Panc1 (cell line): ENCODE measurements around the gene EFCC1. TPM values are rescaled to one million over a fixed set of nuclear protein-coding genes. Genes with fewer than 3 reads are reported as not detected.

Experiments used
- ATAC-seq: fragments of 200-7000 bp; cut with Tn5 transposase; 2 replicates; pipeline ENCODE4 v1.9.1; 2020; ENCODE audit warnings: mild to moderate bottlenecking, moderate library complexity
- BruUV-seq: library from RNA; stranded (reverse); fragments of 400-500 nt; replicated peaks from 2 replicates; lab custom pipeline; 2021; lab: Mats Ljungman, UMichigan
- CTCF ChIA-PET: fragments of 300-600 bp; sonication (Branson Sonifier 250); formaldehyde crosslinking; loops from one replicate; lab custom pipeline; 2022; ENCODE audit warnings: antibody characterized with exemption; lab: Charles Lee
- POLR2A ChIA-PET: fragments of 300-600 bp; sonication (Branson Sonifier 250); formaldehyde crosslinking; loops from one replicate; lab custom pipeline; 2022; ENCODE audit warnings: antibody characterized with exemption; lab: Charles Lee
- DNase-seq: peaks from one replicate; pipeline ENCODE4 v3.0.0-alpha.2; 2010; ENCODE audit warnings: low read depth, low spot score
- H3K27ac ChIP-seq: 2 replicates; pipeline ENCODE4 v1.5.1; 2011; ENCODE audit warnings: mild to moderate bottlenecking, low read length, inconsistent platforms
- H3K27me3 ChIP-seq: fragments of 200-500 bp; sonication (Bioruptor generic); 2 replicates; pipeline ENCODE4 v1.6.0; 2014; ENCODE audit warnings: low read length, inconsistent platforms; ENCODE audit not compliant: control insufficient read depth, insufficient read depth
- H3K36me3 ChIP-seq: fragments of 200-500 bp; sonication (Bioruptor generic); 2 replicates; pipeline ENCODE4 v1.5.1; 2014; ENCODE audit warnings: inconsistent platforms, mild to moderate bottlenecking, low read length, moderate library complexity; ENCODE audit not compliant: control insufficient read depth, insufficient read depth
- H3K4me1 ChIP-seq: 2 replicates; pipeline ENCODE4 v1.5.1; 2011; ENCODE audit warnings: inconsistent platforms, mild to moderate bottlenecking, low read length, moderate library complexity; ENCODE audit not compliant: control insufficient read depth, insufficient read depth
- H3K4me3 ChIP-seq, 2 experiments: 2 replicates each; pipeline ENCODE4 v1.5.1; 2011 to 2012; ENCODE audit warnings: low read depth in 2 of 2, low read length in 2 of 2, mild to moderate bottlenecking in 2 of 2, inconsistent platforms in 1 of 2, moderate library complexity in 1 of 2
- H3K9me3 ChIP-seq: fragments of 200-500 bp; sonication (Bioruptor generic); 2 replicates; pipeline ENCODE4 v1.5.1; 2014; ENCODE audit warnings: low read depth, mild to moderate bottlenecking, inconsistent platforms, low read length, moderate library complexity; ENCODE audit not compliant: control insufficient read depth, insufficient read depth
- POLR2AphosphoS5 ChIP-seq: IDR thresholded peaks from 2 replicates; pipeline ENCODE4 v1.6.1; 2012; ENCODE audit warnings: mild to moderate bottlenecking, low read depth, low read length, moderate library complexity
- SIN3A ChIP-seq: IDR thresholded peaks from 2 replicates; pipeline ENCODE4 v1.6.1; 2012; ENCODE audit warnings: low read depth, mild to moderate bottlenecking, low read length, moderate library complexity, borderline replicate concordance; ENCODE audit not compliant: insufficient read depth
- TCF7L2 ChIP-seq: IDR thresholded peaks from 2 replicates; pipeline ENCODE4 v1.6.1; 2011; ENCODE audit warnings: mild to moderate bottlenecking, low read depth, low read length, inconsistent platforms
- in situ Hi-C: cut with HindIII; loops from 2 replicates; pipeline ENCODE4 v1.10.0; 2016; ENCODE audit warnings: low sequenced_read_pairs, low pct_unique_long_range_greater_than_20kb
- intact Hi-C: fragments of 100-400 bp; cut with micrococcal nuclease; formaldehyde crosslinking; loops from one replicate; pipeline ENCODE4 v1.10.0; 2022; ENCODE audit not compliant: unreplicated experiment
- total RNA-seq: library from RNA; stranded (reverse); gene quantifications from one replicate; pipeline ENCODE4 v1.2.1, GENCODE V29; 2021; ENCODE audit not compliant: unreplicated experiment
- TF ChIP-seq, protein P1 (sequence below): fragments of 450-650 bp; IDR thresholded peaks from 2 replicates; pipeline ENCODE4 v1.5.1; 2017; ENCODE audit warnings: mild to moderate bottlenecking
- TF ChIP-seq, protein P2 (sequence below), 2 experiments: IDR thresholded peaks; 2 replicates each; pipeline ENCODE4 v1.6.1; 2011 to 2012; ENCODE audit warnings: low read depth in 2 of 2, control low read depth in 1 of 2, low read length in 1 of 2, mild to moderate bottlenecking in 1 of 2, moderate library complexity in 1 of 2; ENCODE audit not compliant: insufficient read depth in 1 of 2

EFCC1 gene
- total RNA-seq, 1 experiment from 2014 or later, result 0.15 TPM

DNA sequence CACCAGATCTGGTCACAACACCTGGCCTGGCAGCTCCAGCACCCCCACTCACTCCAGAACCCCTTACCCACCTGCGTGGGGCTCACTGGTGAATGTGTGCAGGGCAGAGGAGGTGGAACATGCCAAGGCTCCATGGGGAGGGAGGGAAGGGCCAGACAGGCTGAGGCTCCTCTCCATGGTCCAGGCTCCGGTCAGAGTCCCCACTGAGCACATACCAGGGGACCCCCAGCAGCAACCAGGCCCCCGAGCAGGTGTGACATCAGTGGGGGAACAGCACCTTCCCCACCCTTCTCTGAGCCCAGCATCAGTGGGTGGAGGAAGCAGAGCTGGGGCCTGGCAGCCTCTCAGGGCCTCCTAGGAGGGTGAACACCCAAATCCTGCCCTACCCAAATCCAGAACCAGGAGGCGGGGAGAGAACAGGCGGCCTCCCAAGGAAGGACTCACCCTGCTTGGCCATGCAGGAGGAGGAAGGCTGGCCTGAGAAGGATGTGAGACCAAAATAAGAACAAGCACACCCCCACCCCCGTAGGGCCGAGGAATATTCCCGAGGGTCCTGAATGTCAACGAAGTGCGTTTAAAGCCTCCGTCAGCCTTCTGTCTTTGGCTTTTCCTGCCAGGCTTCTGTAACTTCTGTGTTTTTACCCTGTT is 58.3 kb downstream of the EFCC1 start:
- in situ Hi-C loops, result no loop called here
- TF ChIP-seq, protein P1, sequence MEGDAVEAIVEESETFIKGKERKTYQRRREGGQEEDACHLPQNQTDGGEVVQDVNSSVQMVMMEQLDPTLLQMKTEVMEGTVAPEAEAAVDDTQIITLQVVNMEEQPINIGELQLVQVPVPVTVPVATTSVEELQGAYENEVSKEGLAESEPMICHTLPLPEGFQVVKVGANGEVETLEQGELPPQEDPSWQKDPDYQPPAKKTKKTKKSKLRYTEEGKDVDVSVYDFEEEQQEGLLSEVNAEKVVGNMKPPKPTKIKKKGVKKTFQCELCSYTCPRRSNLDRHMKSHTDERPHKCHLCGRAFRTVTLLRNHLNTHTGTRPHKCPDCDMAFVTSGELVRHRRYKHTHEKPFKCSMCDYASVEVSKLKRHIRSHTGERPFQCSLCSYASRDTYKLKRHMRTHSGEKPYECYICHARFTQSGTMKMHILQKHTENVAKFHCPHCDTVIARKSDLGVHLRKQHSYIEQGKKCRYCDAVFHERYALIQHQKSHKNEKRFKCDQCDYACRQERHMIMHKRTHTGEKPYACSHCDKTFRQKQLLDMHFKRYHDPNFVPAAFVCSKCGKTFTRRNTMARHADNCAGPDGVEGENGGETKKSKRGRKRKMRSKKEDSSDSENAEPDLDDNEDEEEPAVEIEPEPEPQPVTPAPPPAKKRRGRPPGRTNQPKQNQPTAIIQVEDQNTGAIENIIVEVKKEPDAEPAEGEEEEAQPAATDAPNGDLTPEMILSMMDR, result no peak

DNA sequence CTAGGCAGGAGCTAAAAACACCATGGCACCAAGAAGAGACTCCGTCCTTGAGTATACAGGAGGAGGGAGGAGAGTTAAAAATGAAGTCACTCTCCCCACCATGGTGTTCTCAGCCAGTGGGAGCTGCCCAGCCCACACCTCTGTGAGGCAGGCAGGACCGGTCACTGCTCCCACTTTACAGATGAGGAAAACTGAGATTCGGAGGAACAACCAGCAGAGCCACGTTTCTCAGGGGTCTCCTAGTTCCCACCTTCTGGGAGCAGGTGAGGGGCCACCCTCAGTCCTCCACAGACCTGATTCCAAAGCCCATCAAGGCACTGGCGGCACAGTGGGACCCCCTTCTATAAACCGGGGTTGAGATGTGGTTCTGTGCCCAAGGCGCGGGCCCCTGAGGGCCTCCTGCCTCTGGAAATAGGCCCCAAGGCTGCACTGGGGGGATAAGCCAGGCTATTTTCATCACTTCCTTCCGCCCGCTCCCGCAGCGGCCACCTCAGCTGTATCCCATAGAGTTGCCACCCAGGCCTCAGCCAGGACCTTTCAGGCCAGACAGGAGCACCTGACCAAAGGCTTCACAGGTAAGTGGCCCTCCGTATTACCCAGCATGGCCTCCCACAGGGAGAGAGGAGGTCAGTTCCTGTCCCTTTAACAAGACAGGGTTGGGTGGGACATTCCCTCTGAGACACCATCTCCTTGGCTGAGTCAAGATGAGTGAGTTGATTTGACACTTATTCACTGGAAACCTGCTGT is 59.3 kb downstream of the EFCC1 start, which contains the start of gene GP9:
GP9 (plus strand) TSS at position 504 of the 747 bp plus-strand sequence. CDS start 961 bp downstream, outside the sequence.
- H3K4me1 ChIP-seq, result peaks cover 12% of the 10 kb centered on the region; the same call in 1 of the 2 replicates
- BruUV-seq, result no TSS peak
- no peak within 1 kb of the TSS for H3K4me3 ChIP-seq
- H3K27ac ChIP-seq, result no peak within 1 kb of the TSS
- TF ChIP-seq POLR2AphosphoS5, result no peak
- TF ChIP-seq, protein P1, result no peak
- no peak for TF ChIP-seq SIN3A
- TF ChIP-seq, protein P2, sequence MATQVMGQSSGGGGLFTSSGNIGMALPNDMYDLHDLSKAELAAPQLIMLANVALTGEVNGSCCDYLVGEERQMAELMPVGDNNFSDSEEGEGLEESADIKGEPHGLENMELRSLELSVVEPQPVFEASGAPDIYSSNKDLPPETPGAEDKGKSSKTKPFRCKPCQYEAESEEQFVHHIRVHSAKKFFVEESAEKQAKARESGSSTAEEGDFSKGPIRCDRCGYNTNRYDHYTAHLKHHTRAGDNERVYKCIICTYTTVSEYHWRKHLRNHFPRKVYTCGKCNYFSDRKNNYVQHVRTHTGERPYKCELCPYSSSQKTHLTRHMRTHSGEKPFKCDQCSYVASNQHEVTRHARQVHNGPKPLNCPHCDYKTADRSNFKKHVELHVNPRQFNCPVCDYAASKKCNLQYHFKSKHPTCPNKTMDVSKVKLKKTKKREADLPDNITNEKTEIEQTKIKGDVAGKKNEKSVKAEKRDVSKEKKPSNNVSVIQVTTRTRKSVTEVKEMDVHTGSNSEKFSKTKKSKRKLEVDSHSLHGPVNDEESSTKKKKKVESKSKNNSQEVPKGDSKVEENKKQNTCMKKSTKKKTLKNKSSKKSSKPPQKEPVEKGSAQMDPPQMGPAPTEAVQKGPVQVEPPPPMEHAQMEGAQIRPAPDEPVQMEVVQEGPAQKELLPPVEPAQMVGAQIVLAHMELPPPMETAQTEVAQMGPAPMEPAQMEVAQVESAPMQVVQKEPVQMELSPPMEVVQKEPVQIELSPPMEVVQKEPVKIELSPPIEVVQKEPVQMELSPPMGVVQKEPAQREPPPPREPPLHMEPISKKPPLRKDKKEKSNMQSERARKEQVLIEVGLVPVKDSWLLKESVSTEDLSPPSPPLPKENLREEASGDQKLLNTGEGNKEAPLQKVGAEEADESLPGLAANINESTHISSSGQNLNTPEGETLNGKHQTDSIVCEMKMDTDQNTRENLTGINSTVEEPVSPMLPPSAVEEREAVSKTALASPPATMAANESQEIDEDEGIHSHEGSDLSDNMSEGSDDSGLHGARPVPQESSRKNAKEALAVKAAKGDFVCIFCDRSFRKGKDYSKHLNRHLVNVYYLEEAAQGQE (IDR thresholded peaks at IDR 0.05; ENCODE audit: insufficient read depth in 1 of 2, low read depth in 2 of 2, low read length in 1 of 2), result no peak
- no peak for TF ChIP-seq TCF7L2
- CTCF ChIA-PET, result no interaction called here
- intact Hi-C loops (no loop called here), in situ Hi-C loops (no loop called here)
- no peaks in the 10 kb centered on the region for H3K27me3 ChIP-seq
- POLR2A ChIA-PET, result no interaction called here
- no peak for ATAC-seq
- DNase-seq, result no peak
- no peaks in the 10 kb centered on the region for H3K9me3 ChIP-seq
- H3K36me3 ChIP-seq, result no peaks in the 10 kb centered on the region

More for the DNA sequence above, 58.3 kb downstream of the EFCC1 start:
- Histone ChIP-seq H3K36me3 (no peaks in the 10 kb centered on the region), H3K27me3 (no peaks in the 10 kb centered on the region), H3K4me1 (peaks cover 21% of the 10 kb centered on the region), H3K4me3 (no peak overlapping the region), H3K27ac (no peak overlapping the region), H3K9me3 (no peaks in the 10 kb centered on the region)
- ChIA-PET POLR2A (no interaction called here), CTCF (no interaction called here)
- intact Hi-C loops, result no loop called here
- DNase-seq (no peak), ATAC-seq (no peak)
- BruUV-seq, result no TSS peak
